Transverse colon (tissue), 4 donors: Measurements from ENCODE around the gene UROD.

Experiments used
- CTCF ChIP-seq, 5 experiments: fragments of 200-600 bp in 3 of 5; fragments of 450-650 bp in 2 of 5; sonication (generic) in 3 of 5; IDR thresholded peaks; 1 replicate in 2 of 5; 2 replicates in 3 of 5; pipeline ENCODE4 v1.5.1; 2016 to 2017; ENCODE audit warnings: antibody characterized with exemption in 5 of 5, inconsistent platforms in 3 of 5, mild to moderate bottlenecking in 2 of 5, moderate library complexity in 1 of 5
- EP300 ChIP-seq: sonication (generic); formaldehyde crosslinking; IDR thresholded peaks from one replicate; pipeline ENCODE4 v1.6.1; 2017; ENCODE audit warnings: antibody characterized with exemption, low read depth
- POLR2A ChIP-seq: fragments of 450-650 bp; IDR thresholded peaks from one replicate; pipeline ENCODE4 v1.6.1; 2016; ENCODE audit warnings: antibody characterized with exemption, mild to moderate bottlenecking, moderate library complexity
- POLR2AphosphoS5 ChIP-seq, 3 donors: sonication (generic); formaldehyde crosslinking; IDR thresholded peaks; one replicate each; pipeline ENCODE4 v1.6.1; 2016; ENCODE audit warnings: antibody characterized with exemption in 3 of 3

- TF ChIP-seq CTCF (IDR thresholded peaks at IDR 0.05), result no peak
- no peak for TF ChIP-seq POLR2A
- TF ChIP-seq POLR2AphosphoS5 (IDR thresholded peaks at IDR 0.05), result no peak
- TF ChIP-seq EP300, result no peak
Measured at GRCh38 chr1:45065083-45065482, 53.0 kb downstream of the UROD start.
